Measurements from ENCODE around the gene ANKRD44. TPM values are rescaled to one million over a fixed set of nuclear protein-coding genes. Genes with fewer than 3 reads are reported as not detected.

Gene ANKRD44
- total RNA-seq, 1 donor from 2014 or later = 11.2 TPM

DNA sequence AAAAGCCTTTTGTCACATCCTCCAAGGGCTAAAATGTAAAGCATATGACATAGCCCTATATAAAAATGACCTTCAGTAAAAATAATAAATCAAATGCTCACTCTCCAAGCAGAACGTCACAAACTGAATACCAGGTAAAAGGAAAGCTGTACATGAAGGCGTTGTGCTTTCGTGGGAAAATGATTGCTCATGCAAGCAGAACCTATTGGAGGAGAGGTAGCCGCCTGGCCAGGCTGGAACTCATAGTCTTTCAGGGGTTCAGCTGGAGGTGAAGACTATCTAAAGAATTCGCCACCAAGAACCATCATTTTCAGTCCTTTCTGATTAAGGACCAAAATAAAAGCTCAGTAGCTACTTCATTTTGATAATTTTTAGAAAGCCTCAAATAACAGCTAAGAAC is 44.7 kb downstream of the ANKRD44 start:
- H3K27ac Mint-ChIP-seq (ENCODE audit: unreplicated experiment) = no peak overlapping the region
- no peak for DNase-seq (ENCODE audit: low read depth, low spot score)
- no peak overlapping the region for H3K4me3 Mint-ChIP-seq
- no peaks in the 10 kb centered on the region for H3K27me3 Mint-ChIP-seq (ENCODE audit: low read depth)
- TF ChIP-seq, protein P1, sequence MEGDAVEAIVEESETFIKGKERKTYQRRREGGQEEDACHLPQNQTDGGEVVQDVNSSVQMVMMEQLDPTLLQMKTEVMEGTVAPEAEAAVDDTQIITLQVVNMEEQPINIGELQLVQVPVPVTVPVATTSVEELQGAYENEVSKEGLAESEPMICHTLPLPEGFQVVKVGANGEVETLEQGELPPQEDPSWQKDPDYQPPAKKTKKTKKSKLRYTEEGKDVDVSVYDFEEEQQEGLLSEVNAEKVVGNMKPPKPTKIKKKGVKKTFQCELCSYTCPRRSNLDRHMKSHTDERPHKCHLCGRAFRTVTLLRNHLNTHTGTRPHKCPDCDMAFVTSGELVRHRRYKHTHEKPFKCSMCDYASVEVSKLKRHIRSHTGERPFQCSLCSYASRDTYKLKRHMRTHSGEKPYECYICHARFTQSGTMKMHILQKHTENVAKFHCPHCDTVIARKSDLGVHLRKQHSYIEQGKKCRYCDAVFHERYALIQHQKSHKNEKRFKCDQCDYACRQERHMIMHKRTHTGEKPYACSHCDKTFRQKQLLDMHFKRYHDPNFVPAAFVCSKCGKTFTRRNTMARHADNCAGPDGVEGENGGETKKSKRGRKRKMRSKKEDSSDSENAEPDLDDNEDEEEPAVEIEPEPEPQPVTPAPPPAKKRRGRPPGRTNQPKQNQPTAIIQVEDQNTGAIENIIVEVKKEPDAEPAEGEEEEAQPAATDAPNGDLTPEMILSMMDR (conservative IDR thresholded peaks at IDR 0.05) = no peak
- peaks cover 10% of the 10 kb centered on the region for H3K4me1 Mint-ChIP-seq
- H3K9me3 Mint-ChIP-seq = no peaks in the 10 kb centered on the region
- H3K36me3 Mint-ChIP-seq (ENCODE audit: low read depth) = no peaks in the 10 kb centered on the region

DNA sequence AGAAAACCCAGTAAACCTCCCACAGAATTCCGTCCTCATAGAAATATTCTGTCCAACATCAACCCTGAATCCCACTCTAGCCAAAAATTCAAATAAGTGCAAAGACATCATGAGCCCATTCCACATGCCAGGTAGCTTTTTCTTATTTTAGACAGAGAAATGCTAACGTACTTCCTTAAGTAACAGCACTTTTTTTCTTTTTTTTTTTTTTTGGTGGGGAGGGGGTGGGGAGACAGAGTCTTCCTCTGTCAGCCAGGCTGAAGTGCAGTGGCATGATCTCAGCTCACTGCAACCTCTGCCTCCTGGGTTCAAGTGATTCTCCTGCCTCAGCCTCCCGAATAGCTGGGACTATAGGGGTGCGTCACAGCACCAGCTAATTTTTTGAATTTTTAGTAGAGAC is 45.5 kb downstream of the ANKRD44 start:
- TF ChIP-seq, protein P1 (conservative IDR thresholded peaks at IDR 0.05) = no peak
- Mint-ChIP-seq H3K4me1 (peaks cover 10% of the 10 kb centered on the region), H3K27ac (ENCODE audit: unreplicated experiment) (no peak overlapping the region), H3K9me3 (no peaks in the 10 kb centered on the region), H3K4me3 (no peak overlapping the region), H3K36me3 (ENCODE audit: low read depth) (no peaks in the 10 kb centered on the region), H3K27me3 (ENCODE audit: low read depth) (no peaks in the 10 kb centered on the region)
- DNase-seq (ENCODE audit: low read depth, low spot score) = no peak

DNA sequence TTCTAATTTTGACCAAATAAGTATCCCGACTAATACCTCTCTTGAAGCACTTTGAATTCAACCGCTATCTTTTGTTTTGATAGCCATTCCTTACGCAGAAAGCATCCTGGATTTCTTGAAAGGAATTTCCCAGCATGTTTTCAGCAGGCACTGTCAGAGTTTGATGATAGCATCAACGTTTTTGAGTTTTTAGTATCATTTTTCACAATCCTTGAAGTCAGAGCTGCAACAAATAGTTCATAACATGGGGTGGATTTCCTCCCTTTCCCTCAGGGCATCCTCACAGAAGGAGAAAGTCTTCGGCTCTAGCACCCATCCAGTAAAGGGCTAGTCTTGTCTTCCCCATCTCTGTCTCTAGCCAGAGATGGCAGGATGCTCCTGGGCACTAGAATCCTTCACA is 46.2 kb downstream of the ANKRD44 start:
- DNase-seq (ENCODE audit: low read depth, low spot score) = no peak
- TF ChIP-seq, protein P1 (conservative IDR thresholded peaks at IDR 0.05) = no peak
- H3K27ac Mint-ChIP-seq (ENCODE audit: unreplicated experiment) = no peak overlapping the region
- no peaks in the 10 kb centered on the region for H3K27me3 Mint-ChIP-seq (ENCODE audit: low read depth)
- H3K36me3 Mint-ChIP-seq (ENCODE audit: low read depth) = no peaks in the 10 kb centered on the region
- no peak overlapping the region for H3K4me3 Mint-ChIP-seq
- peaks cover 10% of the 10 kb centered on the region for H3K4me1 Mint-ChIP-seq
- H3K9me3 Mint-ChIP-seq = no peaks in the 10 kb centered on the region

DNA sequence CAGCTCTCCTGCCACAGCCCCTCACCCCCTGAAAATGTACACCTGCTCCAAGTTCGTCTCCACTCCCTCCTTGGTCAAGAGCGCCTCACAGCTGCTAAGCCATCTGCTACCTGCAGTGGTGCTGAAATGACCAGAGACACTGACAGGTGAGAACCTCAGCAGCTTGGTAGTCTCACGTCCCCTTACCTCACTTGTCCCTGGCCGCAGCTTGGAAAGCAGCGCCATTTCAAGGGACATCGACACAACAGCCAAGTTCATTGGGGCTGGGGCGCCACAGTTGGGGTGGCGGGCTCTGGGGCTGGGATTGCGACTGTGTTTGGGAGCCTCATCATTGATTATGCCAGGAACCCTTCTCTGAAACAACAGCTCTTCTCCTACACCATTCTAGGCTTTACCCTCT is 47.5 kb downstream of the ANKRD44 start:
- no peaks in the 10 kb centered on the region for H3K36me3 Mint-ChIP-seq (ENCODE audit: low read depth)
- TF ChIP-seq, protein P1 (conservative IDR thresholded peaks at IDR 0.05) = no peak
- H3K9me3 Mint-ChIP-seq = no peaks in the 10 kb centered on the region
- no peaks in the 10 kb centered on the region for H3K27me3 Mint-ChIP-seq (ENCODE audit: low read depth)
- H3K4me3 Mint-ChIP-seq = no peak overlapping the region
- H3K4me1 Mint-ChIP-seq = peaks cover 10% of the 10 kb centered on the region
- DNase-seq (ENCODE audit: low read depth, low spot score) = no peak
- H3K27ac Mint-ChIP-seq (ENCODE audit: unreplicated experiment) = no peak overlapping the region

DNA sequence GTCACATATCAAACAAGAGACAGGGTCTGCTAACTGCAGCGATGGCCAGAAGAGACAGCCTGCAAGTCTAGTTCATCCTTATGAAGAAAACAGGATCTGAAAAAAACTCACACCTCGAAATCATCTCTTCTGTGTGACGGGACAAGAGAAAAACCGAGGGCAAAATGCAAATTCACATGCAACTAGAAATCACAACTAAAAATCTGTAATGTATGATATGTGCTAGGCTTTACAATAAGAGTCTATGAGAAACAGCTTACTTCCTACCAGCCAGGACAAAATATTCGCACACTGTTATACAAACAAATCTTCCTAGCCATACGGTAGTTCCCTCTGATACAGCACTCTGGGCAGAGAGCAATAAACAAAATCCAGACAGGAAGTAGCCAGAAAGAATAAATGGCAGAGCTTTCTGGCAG is 48.8 kb downstream of the ANKRD44 start:
- peaks cover 12% of the 10 kb centered on the region for H3K4me1 Mint-ChIP-seq
- H3K27ac Mint-ChIP-seq (ENCODE audit: unreplicated experiment) = no peak overlapping the region
- TF ChIP-seq, protein P1 (conservative IDR thresholded peaks at IDR 0.05) = no peak
- no peaks in the 10 kb centered on the region for H3K9me3 Mint-ChIP-seq
- DNase-seq (ENCODE audit: low read depth, low spot score) = no peak
- no peak overlapping the region for H3K4me3 Mint-ChIP-seq
- H3K36me3 Mint-ChIP-seq (ENCODE audit: low read depth) = no peaks in the 10 kb centered on the region
- H3K27me3 Mint-ChIP-seq (ENCODE audit: low read depth) = no peaks in the 10 kb centered on the region

Measured in neural crest cell (in vitro differentiated cells).